H9 (cell line): ENCODE results near the gene GHRL. TPM values are rescaled to one million over a fixed set of nuclear protein-coding genes. Genes with fewer than 3 reads are reported as not detected.

ENCODE experiments used
- DNase-seq: peaks from one replicate; pipeline ENCODE4 v3.0.0-alpha.2; 2017
- H2AFZ ChIP-seq: one replicate; pipeline ENCODE4 v1.6.1; 2013; ENCODE audit warnings: mild to moderate bottlenecking, low read length, control low read depth, moderate library complexity
- H2AK5ac ChIP-seq: 2 replicates; pipeline ENCODE4 v1.6.1; 2013; ENCODE audit warnings: low read length, control low read depth, mixed read lengths; ENCODE audit not compliant: insufficient read length
- H2BK120ac ChIP-seq: one replicate; pipeline ENCODE4 v1.6.1; 2013; ENCODE audit warnings: low read depth, mild to moderate bottlenecking, low read length, control low read depth, inconsistent platforms; ENCODE audit not compliant: poor library complexity, severe bottlenecking
- H2BK12ac ChIP-seq: 2 replicates; pipeline ENCODE4 v1.6.1; 2013; ENCODE audit warnings: low read length, control low read depth, mixed read lengths, low read depth; ENCODE audit not compliant: insufficient read length
- H2BK15ac ChIP-seq: 2 replicates; pipeline ENCODE4 v1.6.1; 2013; ENCODE audit warnings: low read depth, low read length, control low read depth
- H2BK20ac ChIP-seq: one replicate; pipeline ENCODE4 v1.6.1; 2013; ENCODE audit warnings: low read depth, mild to moderate bottlenecking, low read length, control low read depth, inconsistent platforms; ENCODE audit not compliant: poor library complexity, severe bottlenecking
- H2BK5ac ChIP-seq: 2 replicates; pipeline ENCODE4 v1.6.1; 2013; ENCODE audit warnings: low read length, control low read depth, mixed read lengths; ENCODE audit not compliant: insufficient read length
- H3K14ac ChIP-seq: 2 replicates; pipeline ENCODE4 v1.6.1; 2013; ENCODE audit warnings: low read length, control low read depth; ENCODE audit not compliant: insufficient read depth
- H3K18ac ChIP-seq: 2 replicates; pipeline ENCODE4 v1.6.1; 2013; ENCODE audit warnings: low read depth, mild to moderate bottlenecking, mixed read lengths, low read length, control low read depth; ENCODE audit not compliant: insufficient read length
- H3K23ac ChIP-seq: 2 replicates; pipeline ENCODE4 v1.6.1; 2013; ENCODE audit warnings: low read length, control low read depth, mixed read lengths, low read depth; ENCODE audit not compliant: insufficient read length
- H3K23me2 ChIP-seq: 2 replicates; pipeline ENCODE4 v1.6.1; 2013; ENCODE audit warnings: low read depth, mild to moderate bottlenecking, mixed read lengths, low read length, control low read depth; ENCODE audit not compliant: insufficient read length, poor library complexity, severe bottlenecking
- H3K27ac ChIP-seq: 2 replicates; pipeline ENCODE4 v1.5.1; 2013; ENCODE audit warnings: low read length, control low read depth, mixed read lengths, low read depth; ENCODE audit not compliant: insufficient read length
- H3K27me3 ChIP-seq: 2 replicates; pipeline ENCODE4 v1.6.1; 2013; ENCODE audit warnings: low read length, control low read depth, inconsistent platforms; ENCODE audit not compliant: insufficient read depth
- H3K4ac ChIP-seq: 2 replicates; pipeline ENCODE4 v1.6.1; 2013; ENCODE audit warnings: low read depth, mild to moderate bottlenecking, control low read depth, inconsistent platforms, low read length, moderate library complexity
- H3K4me1 ChIP-seq: 2 replicates; pipeline ENCODE4 v1.6.1; 2013; ENCODE audit warnings: low read length, control low read depth, inconsistent platforms; ENCODE audit not compliant: insufficient read depth
- H3K4me2 ChIP-seq: 2 replicates; pipeline ENCODE4 v1.6.1; 2013; ENCODE audit warnings: low read length, control low read depth, mixed read lengths; ENCODE audit not compliant: insufficient read length, insufficient read depth
- H3K56ac ChIP-seq: 2 replicates; pipeline ENCODE4 v1.6.1; 2013; ENCODE audit warnings: low read depth, mild to moderate bottlenecking, mixed read lengths, low read length, control low read depth; ENCODE audit not compliant: insufficient read length
- H3K79me1 ChIP-seq: 2 replicates; pipeline ENCODE4 v1.6.1; 2013; ENCODE audit warnings: low read depth, mild to moderate bottlenecking, moderate library complexity, low read length, control low read depth, inconsistent platforms; ENCODE audit not compliant: insufficient read depth, poor library complexity, severe bottlenecking
- H3K79me2 ChIP-seq: 2 replicates; pipeline ENCODE4 v1.6.1; 2013; ENCODE audit warnings: low read length, control low read depth, inconsistent platforms; ENCODE audit not compliant: insufficient read depth
- H3K9ac ChIP-seq: 2 replicates; pipeline ENCODE4 v1.6.1; 2013; ENCODE audit warnings: low read length, control low read depth, mixed read lengths; ENCODE audit not compliant: insufficient read length; ENCODE audit errors: extremely low read depth
- H3K9me3 ChIP-seq: one replicate; pipeline ENCODE4 v1.6.1; 2013; ENCODE audit warnings: low read depth, low read length, inconsistent platforms; ENCODE audit not compliant: control insufficient read depth
- H3T11ph ChIP-seq: one replicate; pipeline ENCODE4 v1.6.1; 2013; ENCODE audit warnings: mild to moderate bottlenecking, low read length, control low read depth, inconsistent platforms
- H4K20me1 ChIP-seq: one replicate; pipeline ENCODE4 v1.6.1; 2013; ENCODE audit not compliant: control insufficient read depth, insufficient read length, insufficient read depth
- H4K5ac ChIP-seq: 2 replicates; pipeline ENCODE4 v1.6.1; 2013; ENCODE audit warnings: low read depth, mild to moderate bottlenecking, mixed read lengths, low read length, control low read depth; ENCODE audit not compliant: insufficient read length
- H4K8ac ChIP-seq: replicated peaks from 2 replicates; pipeline ENCODE4 v1.6.1; 2013; ENCODE audit warnings: low read length, control low read depth, mixed read lengths, low read depth; ENCODE audit not compliant: insufficient read length
- H4K91ac ChIP-seq: 2 replicates; pipeline ENCODE4 v1.6.1; 2013; ENCODE audit warnings: low read depth, mild to moderate bottlenecking, moderate library complexity, mixed read lengths, low read length, control low read depth; ENCODE audit not compliant: insufficient read length
- H3K27ac Mint-ChIP-seq, 3 experiments: 2 replicates in 2 of 3; 3 replicates in 1 of 3; pipeline ENCODE4 v1.8.0; 2020 to 2021; ENCODE audit warnings: mixed read lengths in 3 of 3, mild to moderate bottlenecking in 1 of 3, moderate library complexity in 1 of 3
- H3K27me3 Mint-ChIP-seq: 2 replicates; pipeline ENCODE4 v1.8.0; 2021; ENCODE audit warnings: low read depth, mild to moderate bottlenecking, moderate library complexity, mixed read lengths
- H3K36me3 Mint-ChIP-seq, 3 experiments: 2 replicates in 2 of 3; 3 replicates in 1 of 3; pipeline ENCODE4 v1.8.0; 2020 to 2021; ENCODE audit warnings: low read depth in 3 of 3, mixed read lengths in 3 of 3; ENCODE audit not compliant: insufficient read depth in 1 of 3
- H3K4me1 Mint-ChIP-seq, 2 experiments: 2 replicates each; pipeline ENCODE4 v1.8.0; 2020; ENCODE audit warnings: mixed read lengths in 2 of 2
- H3K4me3 Mint-ChIP-seq, 2 experiments: 2 replicates in 1 of 2; 3 replicates in 1 of 2; pipeline ENCODE4 v1.8.0; 2020 to 2021; ENCODE audit warnings: mild to moderate bottlenecking in 2 of 2, mixed read lengths in 2 of 2, moderate library complexity in 1 of 2
- H3K9me3 Mint-ChIP-seq, 2 experiments: 2 replicates in 1 of 2; 3 replicates in 1 of 2; pipeline ENCODE4 v1.8.0; 2020; ENCODE audit warnings: mild to moderate bottlenecking in 2 of 2, mixed read lengths in 2 of 2, moderate library complexity in 1 of 2
- WGBS: extraction: QIAGEN DNeasy Blood & Tissue Kit; methylation state at CpG from one replicate; pipeline ENCODE4 v1.1.7; 2013; ENCODE audit warnings: missing lambda C conversion rate, low lambda C conversion rate, mixed read lengths; ENCODE audit not compliant: insufficient read length; ENCODE audit errors: extremely low coverage; 5-methylcytosine and 5-hydroxymethylcytosine counted together
- total RNA-seq: library from RNA; stranded (reverse); gene quantifications from 2 replicates; pipeline ENCODE4 v1.2.1, GENCODE V29; 2021
- TF ChIP-seq, protein P1 (sequence below): fragments of 200-600 bp; sonication (generic); conservative IDR thresholded peaks from 3 replicates; pipeline ENCODE4 v1.8.0; 2021; ENCODE audit warnings: antibody characterized with exemption, mild to moderate bottlenecking

Gene GHRL
- total RNA-seq, 1 experiment from 2014 or later = 1.3 TPM

- Histone ChIP-seq H4K5ac (no peak overlapping the region), H2BK120ac (no peak overlapping the region), H3K9me3 (no peaks in the 10 kb centered on the region), H3K27ac (no peak overlapping the region), H2BK20ac (no peak overlapping the region), H3K18ac (no peak overlapping the region), H4K8ac (no peak overlapping the region), H3K23ac (no peak overlapping the region), H3K9ac (no peak overlapping the region), H2AK5ac (no peak overlapping the region), H4K20me1 (no peaks in the 10 kb centered on the region), H2AFZ (no peak overlapping the region), H3K4me1 (no peaks in the 10 kb centered on the region), H4K91ac (no peak overlapping the region), H3K79me1 (peaks cover 4% of the 10 kb centered on the region), H3T11ph (no peak overlapping the region), H3K14ac (no peak overlapping the region), H3K23me2 (no peaks in the 10 kb centered on the region), H3K56ac (no peak overlapping the region), H2BK5ac (no peak overlapping the region), H3K79me2 (peaks cover 6% of the 10 kb centered on the region; the same call in 1 of the 2 replicates), H3K4ac (no peak overlapping the region), H3K27me3 (no peaks in the 10 kb centered on the region), H2BK12ac (no peak overlapping the region), H2BK15ac (no peak overlapping the region), H3K4me2 (no peak overlapping the region)
- Mint-ChIP-seq H3K4me3 (no peak overlapping the region), H3K9me3 (no peaks in the 10 kb centered on the region), H3K36me3 (peaks cover 21 to 73% (median 60%) of the 10 kb centered on the region in 3 experiments), H3K27me3 (no peaks in the 10 kb centered on the region), H3K27ac (no peak overlapping the region), H3K4me1 (peaks cover 12% of the 10 kb centered on the region in 2 experiments)
- TF ChIP-seq, protein P1, sequence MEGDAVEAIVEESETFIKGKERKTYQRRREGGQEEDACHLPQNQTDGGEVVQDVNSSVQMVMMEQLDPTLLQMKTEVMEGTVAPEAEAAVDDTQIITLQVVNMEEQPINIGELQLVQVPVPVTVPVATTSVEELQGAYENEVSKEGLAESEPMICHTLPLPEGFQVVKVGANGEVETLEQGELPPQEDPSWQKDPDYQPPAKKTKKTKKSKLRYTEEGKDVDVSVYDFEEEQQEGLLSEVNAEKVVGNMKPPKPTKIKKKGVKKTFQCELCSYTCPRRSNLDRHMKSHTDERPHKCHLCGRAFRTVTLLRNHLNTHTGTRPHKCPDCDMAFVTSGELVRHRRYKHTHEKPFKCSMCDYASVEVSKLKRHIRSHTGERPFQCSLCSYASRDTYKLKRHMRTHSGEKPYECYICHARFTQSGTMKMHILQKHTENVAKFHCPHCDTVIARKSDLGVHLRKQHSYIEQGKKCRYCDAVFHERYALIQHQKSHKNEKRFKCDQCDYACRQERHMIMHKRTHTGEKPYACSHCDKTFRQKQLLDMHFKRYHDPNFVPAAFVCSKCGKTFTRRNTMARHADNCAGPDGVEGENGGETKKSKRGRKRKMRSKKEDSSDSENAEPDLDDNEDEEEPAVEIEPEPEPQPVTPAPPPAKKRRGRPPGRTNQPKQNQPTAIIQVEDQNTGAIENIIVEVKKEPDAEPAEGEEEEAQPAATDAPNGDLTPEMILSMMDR = no peak
- DNase-seq = no peak
- WGBS = no CpG with 5 or more reads among the region's 2 CpGs
Measured at GRCh38 chr3:10265833-10266232, 26.9 kb downstream of the GHRL start.
